Left colon (tissue), 2 donors: ENCODE measurements around the gene PCYT1A. TPM values are rescaled to one million over a fixed set of nuclear protein-coding genes. Genes with fewer than 3 reads are reported as not detected.

Experiments used
- ATAC-seq: fragments of 200-7000 bp; cut with Tn5 transposase; one replicate; pipeline ENCODE4 v1.9.1; 2020; ENCODE audit warnings: mild to moderate bottlenecking, moderate library complexity
- DNase-seq, 2 donors: peaks; one replicate each; pipeline ENCODE4 v3.0.0-alpha.2; 2020
- intact Hi-C, 2 donors: fragments of 100-400 bp; cut with DNase I in 1 of 2; cut with micrococcal nuclease in 1 of 2; formaldehyde crosslinking; loops; one replicate each; pipeline versions ENCODE4 v1.11.2 to v1.14.0; 2022; cut with DNase I, micrococcal nuclease
- total RNA-seq, 2 donors: library from RNA; stranded (reverse); fragmentation: NEBNext Ultra II Directional; extraction: Animal tissue kit (Norgen Biotek cat#: 25700); gene quantifications; one replicate each; pipeline ENCODE4 v1.2.1, GENCODE V29; 2021
- donor health status: DM: no; HTN: no; CAD: no.
- donor health status: DM: yes; HTN: yes; CAD: no.

PCYT1A gene
- total RNA-seq, 2 donors from 2014 or later = 57.7 to 64.6 TPM

DNA sequence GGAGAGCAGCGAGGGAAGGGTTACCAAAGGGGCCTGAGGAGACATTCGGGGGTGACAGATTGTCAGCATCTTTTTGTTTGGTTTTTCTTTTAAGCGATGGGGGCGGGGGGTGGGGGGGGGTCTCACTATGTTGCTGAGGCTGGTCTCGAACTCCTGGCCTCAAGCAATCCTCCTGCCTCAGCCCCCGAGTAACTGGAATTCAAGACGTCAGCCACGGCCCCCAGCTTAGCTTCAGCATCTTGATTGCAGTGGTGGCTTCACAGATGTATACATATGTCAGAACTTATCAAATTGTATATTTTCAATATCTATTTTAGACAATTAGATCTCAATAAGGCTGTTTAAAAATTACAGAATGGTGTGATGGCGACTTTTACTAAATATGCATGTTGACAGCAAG lies 107.2 kb downstream of the PCYT1A start:
- intact Hi-C loops = no loop called here
- DNase-seq (no peak), ATAC-seq (no peak)

Other genes starting within 250 kb of the PCYT1A start
- 100 to 1,000 TPM; 416 to 595 TPM for gene TFRC, start 205.6 kb downstream of the PCYT1A start, total RNA-seq
- gene ZDHHC19, start 76.3 kb downstream of the PCYT1A start, total RNA-seq = not detected
- 10 to 100 TPM in 1 of 2 donors, under 1 TPM in 1; 0.46 to 86.3 TPM for gene SLC51A, start 71.2 kb downstream of the PCYT1A start, total RNA-seq
- gene DYNLT2B, start 30.5 kb upstream of the PCYT1A start, total RNA-seq = 1 to 10 TPM; 1.7 to 2.2 TPM
- gene TM4SF19, start 50.7 kb upstream of the PCYT1A start, total RNA-seq = not detected
- gene UBXN7, start 144.7 kb upstream of the PCYT1A start, total RNA-seq = 10 to 100 TPM; 25.9 to 35.2 TPM
- 10 to 100 TPM; 22.1 to 23.9 TPM for gene RNF168, start 216.0 kb upstream of the PCYT1A start, total RNA-seq
- not detected for gene SMCO1, start 227.6 kb upstream of the PCYT1A start, total RNA-seq